K562 (cell line): Measurements from ENCODE around the gene CHST10. TPM values are rescaled to one million over a fixed set of nuclear protein-coding genes. Genes with fewer than 3 reads are reported as not detected.

Source experiments
- CTCF ChIP-seq, 3 experiments: IDR thresholded peaks in 2 of 3; conservative IDR thresholded peaks in 1 of 3; 2 replicates each; pipeline ENCODE4 v1.5.1; 2011 to 2012; ENCODE audit warnings: low read length in 3 of 3, mild to moderate bottlenecking in 3 of 3, control low read depth in 2 of 3, improper control_type of control experiment in 1 of 3, inconsistent platforms in 1 of 3, low read depth in 1 of 3, mixed read lengths in 1 of 3, moderate library complexity in 1 of 3; ENCODE audit not compliant: insufficient read depth in 2 of 3
- FOSL1 ChIP-seq: fragments of 200-800 bp; sonication (Bioruptor generic); conservative IDR thresholded peaks from 2 replicates; pipeline ENCODE4 v1.6.1; 2016; ENCODE audit warnings: missing genetic modification characterization, missing compliant biosample characterization
- LARP7 ChIP-seq: fragments of 450-650 bp; IDR thresholded peaks from 2 replicates; pipeline ENCODE4 v1.6.1; 2016
- MECOM ChIP-seq: fragments of 250-450 bp; sonication (Bioruptor Pico); IDR thresholded peaks from 2 replicates; pipeline ENCODE4 v1.8.0; 2022; ENCODE audit warnings: inconsistent platforms
- NCOR1 ChIP-seq: fragments of 450-650 bp; IDR thresholded peaks from 2 replicates; pipeline ENCODE4 v1.6.1; 2016; ENCODE audit warnings: mild to moderate bottlenecking, moderate library complexity
- NFYB ChIP-seq: IDR thresholded peaks from 2 replicates; pipeline ENCODE4 v1.6.1; 2011; ENCODE audit warnings: mild to moderate bottlenecking, moderate library complexity; ENCODE audit not compliant: insufficient read length; ENCODE audit errors: extremely low read depth
- NKRF ChIP-seq: fragments of 450-650 bp; IDR thresholded peaks from 2 replicates; pipeline ENCODE4 v1.6.1; 2016; ENCODE audit warnings: borderline replicate concordance
- PHF20 ChIP-seq: fragments of 450-650 bp; IDR thresholded peaks from 2 replicates; pipeline ENCODE4 v1.6.1; 2018; ENCODE audit not compliant: partially characterized antibody
- ZBTB7A ChIP-seq: IDR thresholded peaks from 2 replicates; pipeline ENCODE4 v1.6.1; 2011; ENCODE audit warnings: low read depth, mild to moderate bottlenecking, low read length, moderate library complexity, borderline replicate concordance; ENCODE audit not compliant: control insufficient read depth
- ZNF143 ChIP-seq: sonication (generic); formaldehyde crosslinking; IDR thresholded peaks from 2 replicates; pipeline ENCODE4 v1.9.0; 2022; ENCODE audit warnings: mild to moderate bottlenecking, missing genetic modification reagents
- ZNF589 ChIP-seq: fragments of 200-800 bp; sonication (Bioruptor generic); IDR thresholded peaks from 2 replicates; pipeline ENCODE4 v1.6.1; 2016; ENCODE audit warnings: low read depth, missing genetic modification characterization, missing compliant biosample characterization
- ZNF778 ChIP-seq: fragments of 450-650 bp; formaldehyde crosslinking; IDR thresholded peaks from 2 replicates; pipeline ENCODE4 v1.4.0; 2020; ENCODE audit warnings: mild to moderate bottlenecking, moderate library complexity
- polyA plus RNA-seq, 8 experiments: library from polyadenylated mRNA; depleted of rRNA in 4 of 8; stranded (reverse) in 5 of 8; unstranded in 3 of 8; fragments of >200 nt; fragmentation: Nextera tagmentation in 2 of 8; fragmentation: Illumina TruSeq in 1 of 8; extraction: Ambion mirVana in 2 of 8; extraction: Trizol in 1 of 8; gene quantifications; 2 replicates each; pipeline versions ENCODE4 v1.2.1 to v1.2.3, GENCODE V29; 2011 to 2014; ENCODE audit warnings: inconsistent platforms in 1 of 8, missing spikeins in 1 of 8
- total RNA-seq, 7 experiments: library from RNA; depleted of rRNA in 6 of 7; stranded (reverse); fragments of >200 nt in 6 of 7; fragmentation: Illumina TruSeq in 2 of 7; extraction: Trizol in 2 of 7; gene quantifications; 2 replicates each; pipeline versions ENCODE4 v1.2.1 to v1.2.3, GENCODE V29; 2011 to 2021; ENCODE audit warnings: low replicate concordance in 1 of 7
- TF ChIP-seq, protein P1 (sequence below): fragments of 250-450 bp; sonication (Bioruptor Pico); IDR thresholded peaks from 2 replicates; pipeline ENCODE4 v1.5.0; 2021
- TF ChIP-seq, protein P2 (sequence below): fragments of 200-800 bp; sonication (Bioruptor generic); IDR thresholded peaks from 2 replicates; pipeline ENCODE4 v1.6.1; 2017; ENCODE audit warnings: missing genetic modification characterization, missing compliant biosample characterization

CHST10 gene
- total and polyA plus RNA-seq, 9 of the 15 experiments (the other 6 are each of a cell fraction or from before 2014, with no cell fraction given): 1.3 to 30.9 (median 19.3) TPM

DNA sequence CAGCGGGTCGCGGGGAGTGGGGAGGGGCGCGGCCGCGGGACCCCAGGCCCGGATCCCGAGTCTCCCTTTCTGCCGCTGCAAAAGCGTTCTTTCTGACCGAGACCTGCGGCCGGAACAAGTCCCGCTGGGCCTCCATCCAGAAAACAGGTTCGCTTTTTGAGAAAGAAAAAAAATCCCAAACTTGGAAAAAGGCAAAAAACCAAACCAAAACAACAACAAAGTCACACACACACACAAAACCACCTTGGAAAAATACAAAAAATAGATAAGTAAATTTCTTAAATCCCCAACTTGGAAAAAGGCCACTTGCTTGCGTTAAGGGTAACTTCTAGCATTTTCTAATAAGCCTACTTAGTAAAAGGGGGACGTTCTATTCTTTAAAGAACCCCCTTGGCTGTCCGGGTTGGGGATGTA lies 250 bp upstream of the CHST10 start (continued):
- TF ChIP-seq NCOR1 (no peak), ZNF778 (CRISPR knock-in tag) (no peak), ZBTB7A (peak; percentile 94), NFYB (no peak), ZNF589 (CRISPR knock-in tag) (peak; percentile 80; the same call in 1 of the 2 replicates), NKRF (0 out of 2 replicates have a peak, but pooled peaks have one; percentile 43), FOSL1 (tag) (peak; percentile 26; the same call in 1 of the 2 replicates), MECOM (CRISPR knock-in tag) (0 out of 2 replicates have a peak, but pooled peaks have one; percentile 11), CTCF (IDR thresholded peaks at IDR 0.05 in 2 of 3, conservative IDR thresholded peaks at IDR 0.05 in 1 of 3; ENCODE audit: insufficient read depth in 2 of 3, low read depth in 1 of 3, low read length in 3 of 3) (no peak), PHF20 (no peak), ZNF143 (CRISPR knock-in tag) (no peak), LARP7 (0 out of 2 replicates have a peak, but pooled peaks have one; percentile 36)
- TF ChIP-seq, protein P1, sequence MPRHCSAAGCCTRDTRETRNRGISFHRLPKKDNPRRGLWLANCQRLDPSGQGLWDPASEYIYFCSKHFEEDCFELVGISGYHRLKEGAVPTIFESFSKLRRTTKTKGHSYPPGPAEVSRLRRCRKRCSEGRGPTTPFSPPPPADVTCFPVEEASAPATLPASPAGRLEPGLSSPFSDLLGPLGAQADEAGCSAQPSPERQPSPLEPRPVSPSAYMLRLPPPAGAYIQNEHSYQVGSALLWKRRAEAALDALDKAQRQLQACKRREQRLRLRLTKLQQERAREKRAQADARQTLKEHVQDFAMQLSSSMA (CRISPR knock-in tag): no peak
- TF ChIP-seq, protein P2, sequence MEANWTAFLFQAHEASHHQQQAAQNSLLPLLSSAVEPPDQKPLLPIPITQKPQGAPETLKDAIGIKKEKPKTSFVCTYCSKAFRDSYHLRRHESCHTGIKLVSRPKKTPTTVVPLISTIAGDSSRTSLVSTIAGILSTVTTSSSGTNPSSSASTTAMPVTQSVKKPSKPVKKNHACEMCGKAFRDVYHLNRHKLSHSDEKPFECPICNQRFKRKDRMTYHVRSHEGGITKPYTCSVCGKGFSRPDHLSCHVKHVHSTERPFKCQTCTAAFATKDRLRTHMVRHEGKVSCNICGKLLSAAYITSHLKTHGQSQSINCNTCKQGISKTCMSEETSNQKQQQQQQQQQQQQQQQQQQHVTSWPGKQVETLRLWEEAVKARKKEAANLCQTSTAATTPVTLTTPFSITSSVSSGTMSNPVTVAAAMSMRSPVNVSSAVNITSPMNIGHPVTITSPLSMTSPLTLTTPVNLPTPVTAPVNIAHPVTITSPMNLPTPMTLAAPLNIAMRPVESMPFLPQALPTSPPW (CRISPR knock-in tag): peak; percentile 60; the same call in 1 of the 2 replicates
